ENCODE results near the gene FBLN5.

GRCh38 chr14:91851563-91851962 is 95.9 kb downstream of the FBLN5 start:
- no peak for TF ChIP-seq CTCF (conservative IDR thresholded peaks at IDR 0.05 in 1 of 2, IDR thresholded peaks at IDR 0.05 in 1 of 2; ENCODE audit: low read depth in 1 of 2, low read length in 2 of 2)
- no peak for TF ChIP-seq EZH2 (IDR thresholded peaks at IDR 0.05; ENCODE audit: low read length, missing control alignments)

Data from fibroblast of lung (primary cell).